Measurements from ENCODE around the gene FBXL7.

Gene FBXL7

DNA sequence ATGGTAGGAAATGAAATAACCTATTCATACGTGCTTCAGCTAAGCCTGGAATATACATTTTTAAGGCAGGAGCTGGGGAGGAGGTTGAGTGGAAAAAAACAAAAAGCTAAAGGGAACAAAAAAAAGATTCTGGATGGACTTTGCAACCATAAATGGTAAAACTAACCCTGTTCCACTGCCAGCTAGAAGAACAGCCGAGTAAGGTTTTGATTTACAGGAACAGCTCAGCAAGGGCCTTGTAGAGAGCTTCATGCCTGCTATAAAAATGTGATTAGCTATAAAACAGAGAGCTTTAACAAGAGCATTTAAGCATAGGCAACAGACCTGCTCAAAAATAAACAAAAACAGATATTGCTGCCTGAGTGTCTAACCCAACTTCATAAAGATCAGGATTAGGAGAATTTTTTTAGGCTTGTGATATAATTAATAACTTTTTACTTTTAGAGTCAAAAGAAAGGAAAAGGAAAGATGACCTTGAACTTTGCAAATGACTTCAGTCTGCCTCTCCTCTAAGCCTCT is 194.8 kb downstream of the FBXL7 start:
- no peak for ATAC-seq (ENCODE audit: insufficient read depth, low read depth)
- H3K9ac ChIP-seq (ENCODE audit: low read depth, low read length) = no peak overlapping the region
- H3K27ac ChIP-seq (ENCODE audit: low read length) = no peak overlapping the region

DNA sequence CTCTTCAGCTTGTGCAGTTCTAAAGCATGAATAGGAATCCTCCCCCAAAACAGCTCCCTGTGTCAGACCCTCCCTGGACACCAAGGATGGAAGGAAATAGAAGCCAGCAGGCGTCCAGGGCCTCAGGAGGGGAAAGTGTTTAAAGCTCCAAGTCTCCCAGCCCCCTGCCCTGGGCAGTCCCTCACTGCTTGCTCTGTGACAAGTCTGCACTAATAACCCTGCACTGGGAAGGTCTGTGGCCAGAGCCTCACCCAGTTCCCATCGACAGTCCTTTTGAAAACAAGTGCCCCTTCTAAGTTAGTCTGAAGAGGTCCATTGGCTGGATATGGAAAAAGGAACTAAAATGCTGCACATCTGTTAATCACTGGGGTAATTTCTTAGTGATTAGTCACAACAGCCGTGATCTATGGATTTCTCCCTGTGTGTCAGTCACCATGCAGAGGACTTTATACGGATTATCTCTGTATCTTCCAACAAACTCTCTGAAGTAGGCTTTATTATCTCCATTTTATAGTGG is 195.3 kb downstream of the FBXL7 start:
- H3K9ac ChIP-seq (ENCODE audit: low read depth, low read length) = no peak overlapping the region
- peaks cover 3% of the 10 kb centered on the region; the same call in 1 of the 2 replicates for H3K79me2 ChIP-seq (ENCODE audit: insufficient read depth, low read length)
- no peak overlapping the region for H3K27ac ChIP-seq (ENCODE audit: low read length)
- H3K4me2 ChIP-seq (ENCODE audit: insufficient read depth, low read length) = no peak overlapping the region
- no peak overlapping the region for H2AFZ ChIP-seq (ENCODE audit: low read depth, low read length)
- peaks cover 2% of the 10 kb centered on the region; the same call in 1 of the 2 replicates for H3K36me3 ChIP-seq (ENCODE audit: insufficient read depth, low read length)
- no peak for ATAC-seq (ENCODE audit: insufficient read depth, low read depth)
- no peaks in the 10 kb centered on the region for H3K9me3 ChIP-seq (ENCODE audit: insufficient read depth, low read length, severe bottlenecking)
- no peak for DNase-seq
- no peaks in the 10 kb centered on the region for H4K20me1 ChIP-seq (ENCODE audit: insufficient read depth, low read length)
- no peaks in the 10 kb centered on the region for H3K4me1 ChIP-seq (ENCODE audit: insufficient read depth, low read length)
- H3K4me3 ChIP-seq (ENCODE audit: low read depth in 1 of 2, low read length in 2 of 2) = no peak overlapping the region
- no peaks in the 10 kb centered on the region for H3K27me3 ChIP-seq (ENCODE audit: insufficient read depth, low read length, poor library complexity)
- TF ChIP-seq, protein P1, sequence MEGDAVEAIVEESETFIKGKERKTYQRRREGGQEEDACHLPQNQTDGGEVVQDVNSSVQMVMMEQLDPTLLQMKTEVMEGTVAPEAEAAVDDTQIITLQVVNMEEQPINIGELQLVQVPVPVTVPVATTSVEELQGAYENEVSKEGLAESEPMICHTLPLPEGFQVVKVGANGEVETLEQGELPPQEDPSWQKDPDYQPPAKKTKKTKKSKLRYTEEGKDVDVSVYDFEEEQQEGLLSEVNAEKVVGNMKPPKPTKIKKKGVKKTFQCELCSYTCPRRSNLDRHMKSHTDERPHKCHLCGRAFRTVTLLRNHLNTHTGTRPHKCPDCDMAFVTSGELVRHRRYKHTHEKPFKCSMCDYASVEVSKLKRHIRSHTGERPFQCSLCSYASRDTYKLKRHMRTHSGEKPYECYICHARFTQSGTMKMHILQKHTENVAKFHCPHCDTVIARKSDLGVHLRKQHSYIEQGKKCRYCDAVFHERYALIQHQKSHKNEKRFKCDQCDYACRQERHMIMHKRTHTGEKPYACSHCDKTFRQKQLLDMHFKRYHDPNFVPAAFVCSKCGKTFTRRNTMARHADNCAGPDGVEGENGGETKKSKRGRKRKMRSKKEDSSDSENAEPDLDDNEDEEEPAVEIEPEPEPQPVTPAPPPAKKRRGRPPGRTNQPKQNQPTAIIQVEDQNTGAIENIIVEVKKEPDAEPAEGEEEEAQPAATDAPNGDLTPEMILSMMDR (IDR thresholded peaks at IDR 0.05; ENCODE audit: borderline replicate concordance, extremely low read depth, low read length, poor library complexity, severe bottlenecking) = no peak
- no peak for TF ChIP-seq EZH2 (IDR thresholded peaks at IDR 0.05; ENCODE audit: borderline replicate concordance, low read depth, low read length, severe bottlenecking)

More for the DNA sequence above, 194.8 kb downstream of the FBXL7 start:
- no peak overlapping the region for H3K4me3 ChIP-seq (ENCODE audit: low read depth in 1 of 2, low read length in 2 of 2)
- H2AFZ ChIP-seq (ENCODE audit: low read depth, low read length) = no peak overlapping the region
- no peaks in the 10 kb centered on the region for H3K4me1 ChIP-seq (ENCODE audit: insufficient read depth, low read length)
- no peaks in the 10 kb centered on the region for H4K20me1 ChIP-seq (ENCODE audit: insufficient read depth, low read length)
- no peak for DNase-seq
- no peak overlapping the region for H3K4me2 ChIP-seq (ENCODE audit: insufficient read depth, low read length)
- TF ChIP-seq EZH2 (IDR thresholded peaks at IDR 0.05; ENCODE audit: borderline replicate concordance, low read depth, low read length, severe bottlenecking) = no peak
- TF ChIP-seq, protein P1 (IDR thresholded peaks at IDR 0.05; ENCODE audit: borderline replicate concordance, extremely low read depth, low read length, poor library complexity, severe bottlenecking) = no peak
- peaks cover 3% of the 10 kb centered on the region; the same call in 1 of the 2 replicates for H3K79me2 ChIP-seq (ENCODE audit: insufficient read depth, low read length)
- H3K27me3 ChIP-seq (ENCODE audit: insufficient read depth, low read length, poor library complexity) = no peaks in the 10 kb centered on the region
- H3K9me3 ChIP-seq (ENCODE audit: insufficient read depth, low read length, severe bottlenecking) = no peaks in the 10 kb centered on the region
- peaks cover 2% of the 10 kb centered on the region; the same call in 1 of the 2 replicates for H3K36me3 ChIP-seq (ENCODE audit: insufficient read depth, low read length)

DNA sequence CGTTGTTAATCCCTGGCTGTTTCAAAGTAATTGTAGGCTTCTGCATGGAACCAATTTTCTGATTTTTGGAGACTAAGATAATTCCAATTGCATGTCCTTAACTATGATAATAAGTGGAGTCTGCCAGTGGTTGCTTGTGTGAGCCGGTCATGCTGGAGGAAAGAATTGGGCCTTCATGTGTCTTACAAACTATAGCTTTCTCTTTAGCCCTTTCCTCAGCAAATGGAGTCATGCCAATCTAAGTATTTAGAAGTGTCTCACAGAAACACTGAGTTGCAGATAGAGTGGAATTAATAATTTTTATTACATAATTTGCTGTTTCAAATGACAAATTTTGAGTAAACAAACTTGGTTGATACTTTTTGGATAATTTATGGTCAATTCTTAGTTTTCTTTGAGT is 200.4 kb downstream of the FBXL7 start:
- Histone ChIP-seq H3K27ac (ENCODE audit: low read length) (no peak overlapping the region), H4K20me1 (ENCODE audit: insufficient read depth, low read length) (no peaks in the 10 kb centered on the region), H3K9me3 (ENCODE audit: insufficient read depth, low read length, severe bottlenecking) (no peaks in the 10 kb centered on the region), H2AFZ (ENCODE audit: low read depth, low read length) (no peak overlapping the region), H3K4me1 (ENCODE audit: insufficient read depth, low read length) (no peaks in the 10 kb centered on the region), H3K79me2 (ENCODE audit: insufficient read depth, low read length) (no peaks in the 10 kb centered on the region), H3K27me3 (ENCODE audit: insufficient read depth, low read length, poor library complexity) (no peaks in the 10 kb centered on the region), H3K36me3 (ENCODE audit: insufficient read depth, low read length) (no peaks in the 10 kb centered on the region), H3K9ac (ENCODE audit: low read depth, low read length) (no peak overlapping the region), H3K4me3 (ENCODE audit: low read depth in 1 of 2, low read length in 2 of 2) (no peak overlapping the region), H3K4me2 (ENCODE audit: insufficient read depth, low read length) (no peak overlapping the region)
- TF ChIP-seq, protein P1 (IDR thresholded peaks at IDR 0.05; ENCODE audit: borderline replicate concordance, extremely low read depth, low read length, poor library complexity, severe bottlenecking) = no peak
- ATAC-seq (ENCODE audit: insufficient read depth, low read depth) (no peak), DNase-seq (no peak)

Measured in DND-41 (cell line).